ENCODE results near the gene IER5L.

The IER5L gene

DNA sequence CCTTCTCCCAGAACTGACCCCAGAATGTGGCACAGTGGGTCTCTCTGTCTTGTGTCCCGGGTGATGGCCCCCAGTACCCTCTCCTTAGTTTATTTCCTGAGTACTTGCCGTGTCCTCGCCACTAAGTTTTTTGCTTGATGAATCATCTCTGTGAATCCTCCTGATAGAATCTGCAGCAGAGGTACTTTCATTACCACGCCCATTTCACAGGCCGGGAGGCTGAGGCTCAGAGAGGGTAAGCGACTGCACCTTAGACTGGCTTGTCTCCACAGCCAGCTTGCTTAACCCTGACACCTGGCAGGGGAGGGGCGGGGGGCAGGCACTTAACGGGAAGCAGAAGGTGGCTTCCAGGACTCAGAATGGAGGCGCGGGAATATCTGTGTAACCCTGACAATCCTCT is 7.9 kb upstream of the IER5L start:
- no peak overlapping the region for H3K27ac ChIP-seq
- TF ChIP-seq, protein P1, sequence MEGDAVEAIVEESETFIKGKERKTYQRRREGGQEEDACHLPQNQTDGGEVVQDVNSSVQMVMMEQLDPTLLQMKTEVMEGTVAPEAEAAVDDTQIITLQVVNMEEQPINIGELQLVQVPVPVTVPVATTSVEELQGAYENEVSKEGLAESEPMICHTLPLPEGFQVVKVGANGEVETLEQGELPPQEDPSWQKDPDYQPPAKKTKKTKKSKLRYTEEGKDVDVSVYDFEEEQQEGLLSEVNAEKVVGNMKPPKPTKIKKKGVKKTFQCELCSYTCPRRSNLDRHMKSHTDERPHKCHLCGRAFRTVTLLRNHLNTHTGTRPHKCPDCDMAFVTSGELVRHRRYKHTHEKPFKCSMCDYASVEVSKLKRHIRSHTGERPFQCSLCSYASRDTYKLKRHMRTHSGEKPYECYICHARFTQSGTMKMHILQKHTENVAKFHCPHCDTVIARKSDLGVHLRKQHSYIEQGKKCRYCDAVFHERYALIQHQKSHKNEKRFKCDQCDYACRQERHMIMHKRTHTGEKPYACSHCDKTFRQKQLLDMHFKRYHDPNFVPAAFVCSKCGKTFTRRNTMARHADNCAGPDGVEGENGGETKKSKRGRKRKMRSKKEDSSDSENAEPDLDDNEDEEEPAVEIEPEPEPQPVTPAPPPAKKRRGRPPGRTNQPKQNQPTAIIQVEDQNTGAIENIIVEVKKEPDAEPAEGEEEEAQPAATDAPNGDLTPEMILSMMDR (IDR thresholded peaks at IDR 0.05), result no peak
- no peak for TF ChIP-seq ZFX (IDR thresholded peaks at IDR 0.05; ENCODE audit: borderline replicate concordance)

DNA sequence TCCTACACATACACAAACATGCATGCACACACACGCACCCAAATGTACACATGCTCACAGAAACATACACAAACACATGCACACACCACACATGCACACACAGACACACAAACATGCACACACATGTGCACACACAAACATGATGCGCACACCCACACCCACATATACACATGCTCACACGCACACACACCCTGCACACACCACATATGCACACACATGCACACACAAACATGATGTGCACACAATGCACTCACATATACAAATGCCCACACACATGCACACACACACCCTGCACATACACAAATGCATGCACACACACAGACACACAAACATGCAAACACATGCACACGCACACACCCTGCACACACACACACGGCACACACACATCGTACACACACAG is 7.3 kb upstream of the IER5L start:
- no peak overlapping the region for H3K27ac ChIP-seq
- TF ChIP-seq ZFX (IDR thresholded peaks at IDR 0.05; ENCODE audit: borderline replicate concordance), result no peak
- TF ChIP-seq, protein P1 (IDR thresholded peaks at IDR 0.05), result no peak

DNA sequence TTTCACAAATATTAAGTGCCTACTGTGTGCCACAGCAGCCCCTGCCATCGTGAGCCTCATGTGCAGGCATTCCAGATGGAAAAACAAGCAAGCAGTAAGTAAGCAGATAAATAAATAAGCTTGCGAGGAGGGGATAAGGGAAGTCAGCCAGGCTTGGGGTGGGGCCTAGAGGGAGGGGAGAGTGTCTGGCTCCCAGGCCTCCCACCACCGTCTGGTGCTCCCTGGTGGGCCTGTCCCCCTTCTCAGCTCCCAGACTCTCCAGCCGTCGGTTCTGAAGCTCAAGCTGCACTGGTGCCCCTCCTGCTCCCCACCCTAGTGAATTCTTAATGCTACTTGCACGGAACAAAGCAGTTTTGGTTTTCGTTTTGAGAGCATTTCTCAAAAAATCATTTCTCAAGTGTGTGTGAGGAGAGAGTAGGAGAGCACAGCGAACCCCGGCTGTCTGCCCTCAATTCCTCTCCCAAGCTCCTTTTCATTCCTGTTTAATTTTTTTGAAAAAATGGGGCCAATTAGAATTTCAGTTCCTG is 6.6 kb upstream of the IER5L start:
- H3K27ac ChIP-seq, result no peak overlapping the region
- no peak for TF ChIP-seq ZFX (IDR thresholded peaks at IDR 0.05; ENCODE audit: borderline replicate concordance)
- TF ChIP-seq, protein P1 (IDR thresholded peaks at IDR 0.05), result no peak

DNA sequence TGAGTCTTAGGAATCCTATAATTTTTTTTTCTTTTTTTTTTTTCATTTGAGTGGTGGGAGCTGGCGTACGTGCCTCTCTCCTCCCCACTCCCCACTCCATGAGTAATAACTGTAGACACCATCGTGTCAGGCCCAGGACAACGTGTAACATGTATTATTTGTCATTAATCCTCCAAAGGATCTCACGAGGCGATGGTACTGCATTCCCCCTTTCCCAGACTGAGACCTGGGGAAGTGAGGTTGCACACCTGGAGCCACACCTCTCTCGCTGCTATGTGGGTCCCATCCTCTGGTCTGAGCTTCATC is 6.1 kb upstream of the IER5L start:
- no peak for TF ChIP-seq ZFX (IDR thresholded peaks at IDR 0.05; ENCODE audit: borderline replicate concordance)
- TF ChIP-seq, protein P1 (IDR thresholded peaks at IDR 0.05), result no peak
- H3K27ac ChIP-seq, result no peak overlapping the region

DNA sequence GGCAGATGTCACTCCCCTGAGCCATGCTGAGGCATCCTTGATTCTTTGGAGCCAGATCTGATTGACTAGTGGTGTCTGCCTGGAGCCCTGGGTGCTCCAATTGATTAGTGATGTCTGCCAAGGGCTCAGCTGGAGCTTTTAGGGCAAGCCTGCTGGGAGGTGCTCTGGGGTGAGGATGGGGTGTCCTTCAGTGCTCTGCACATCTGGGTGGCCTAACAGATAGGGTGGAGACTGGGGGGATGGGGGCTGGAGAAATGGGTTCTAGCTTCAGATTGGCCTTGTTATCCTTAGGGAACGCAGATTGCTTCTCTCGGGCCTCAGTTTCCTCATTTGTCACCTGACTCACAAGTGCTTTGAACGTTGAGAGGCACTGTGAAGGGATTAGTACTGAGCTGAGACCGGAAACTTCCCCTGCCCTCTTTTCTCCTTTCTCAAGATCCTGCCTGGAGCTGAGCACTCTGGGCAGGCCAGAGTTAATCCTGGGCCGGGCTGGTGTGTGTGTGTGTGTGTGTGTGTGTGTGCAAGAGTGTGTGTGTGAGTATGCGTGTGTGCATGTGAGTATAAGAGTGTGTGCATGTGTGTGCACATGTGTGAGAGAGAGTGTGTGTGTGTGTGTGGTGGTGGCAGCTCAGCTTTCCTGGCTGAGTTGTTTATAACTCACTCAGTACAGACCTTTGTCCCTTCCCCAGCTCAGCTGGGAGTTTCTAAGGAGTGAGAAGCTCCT is 5.6 kb upstream of the IER5L start:
- TF ChIP-seq ZFX (IDR thresholded peaks at IDR 0.05; ENCODE audit: borderline replicate concordance), result no peak
- TF ChIP-seq, protein P1 (IDR thresholded peaks at IDR 0.05), result no peak
- H3K27ac ChIP-seq, result no peak overlapping the region

DNA sequence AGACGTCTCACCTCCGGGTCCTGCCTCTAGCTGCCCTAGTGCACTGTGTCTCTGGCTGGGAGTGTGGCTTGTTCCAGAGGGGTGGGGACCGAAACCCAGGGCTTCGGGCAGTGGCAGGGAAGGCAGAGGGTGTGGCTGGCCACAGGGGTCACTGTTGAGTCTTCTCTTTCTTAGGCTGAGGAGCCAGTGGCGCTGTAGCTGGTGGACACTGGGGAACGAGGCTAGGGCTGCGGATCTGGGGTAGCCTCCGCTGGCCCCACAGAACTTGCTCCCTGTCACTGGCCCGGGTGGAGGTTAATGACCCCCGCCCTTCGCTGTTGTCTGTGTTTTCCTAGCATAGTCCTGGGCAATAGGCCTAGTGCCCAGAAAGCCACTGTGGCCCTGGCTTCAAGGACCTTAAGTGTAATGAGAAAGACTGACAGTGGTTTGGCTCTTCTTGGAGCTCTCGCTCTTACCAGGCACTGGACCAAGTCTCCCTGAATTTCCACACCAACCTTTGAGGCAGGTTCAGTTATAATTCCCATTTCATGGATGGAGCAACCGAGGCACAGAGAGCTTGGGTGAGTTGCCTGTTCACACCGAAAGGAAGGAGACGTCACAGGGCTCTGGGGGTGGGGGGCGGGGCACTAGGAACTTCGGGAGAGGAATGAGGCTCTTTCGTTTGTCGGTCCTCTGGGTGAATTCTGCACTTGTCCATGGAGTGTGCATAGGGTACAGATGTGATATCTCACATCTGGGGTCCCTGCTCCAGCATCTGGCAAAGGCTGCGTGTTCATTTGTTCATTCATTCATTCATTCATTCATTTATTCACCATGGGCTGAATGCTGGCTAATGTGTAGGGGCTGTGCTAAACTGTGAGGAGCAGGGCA is 4.8 kb upstream of the IER5L start:
- 0 out of 2 replicates have a peak overlapping the region, but pooled peaks have one; percentile 12 for H3K27ac ChIP-seq
- TF ChIP-seq, protein P1 (IDR thresholded peaks at IDR 0.05), result peak; percentile 60
- no peak for TF ChIP-seq ZFX (IDR thresholded peaks at IDR 0.05; ENCODE audit: borderline replicate concordance)

DNA sequence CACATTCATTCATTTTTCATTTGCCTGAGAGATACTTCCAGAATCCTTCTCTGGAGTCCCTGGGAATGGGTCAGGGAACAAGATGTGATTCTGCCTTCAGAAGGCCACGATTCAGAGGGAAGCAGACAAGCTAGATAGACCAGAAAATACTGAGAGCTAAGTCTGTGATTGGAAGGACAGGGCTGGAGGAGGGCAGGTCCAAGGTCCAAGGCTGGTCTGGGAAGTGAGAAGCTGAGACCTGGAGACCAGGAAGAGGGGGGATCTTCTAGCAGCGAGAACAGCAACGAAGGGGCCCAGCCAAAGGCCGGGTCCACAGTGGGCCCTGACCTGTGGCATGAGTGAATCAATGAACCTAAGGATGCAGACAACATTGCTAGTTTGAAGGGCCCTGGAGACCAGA is 4.1 kb upstream of the IER5L start:
- TF ChIP-seq ZFX (IDR thresholded peaks at IDR 0.05; ENCODE audit: borderline replicate concordance), result no peak
- H3K27ac ChIP-seq, result peak overlapping the region; percentile 12; the same call in 1 of the 2 replicates

All from 22Rv1 (cell line).